PC-9 (cell line): Measurements from ENCODE around the gene MDFIC2.

ENCODE experiments used
- EZH2 ChIP-seq: fragments of 200-600 bp; sonication (generic); IDR thresholded peaks from 2 replicates; pipeline ENCODE4 v1.8.0; 2017; ENCODE audit warnings: antibody characterized with exemption, low read depth
- TF ChIP-seq, protein P1 (sequence below): fragments of 200-600 bp; sonication (generic); conservative IDR thresholded peaks from 2 replicates; pipeline ENCODE4 v1.6.1; 2017; ENCODE audit warnings: mixed run types, antibody characterized with exemption, mild to moderate bottlenecking, moderate library complexity

DNA sequence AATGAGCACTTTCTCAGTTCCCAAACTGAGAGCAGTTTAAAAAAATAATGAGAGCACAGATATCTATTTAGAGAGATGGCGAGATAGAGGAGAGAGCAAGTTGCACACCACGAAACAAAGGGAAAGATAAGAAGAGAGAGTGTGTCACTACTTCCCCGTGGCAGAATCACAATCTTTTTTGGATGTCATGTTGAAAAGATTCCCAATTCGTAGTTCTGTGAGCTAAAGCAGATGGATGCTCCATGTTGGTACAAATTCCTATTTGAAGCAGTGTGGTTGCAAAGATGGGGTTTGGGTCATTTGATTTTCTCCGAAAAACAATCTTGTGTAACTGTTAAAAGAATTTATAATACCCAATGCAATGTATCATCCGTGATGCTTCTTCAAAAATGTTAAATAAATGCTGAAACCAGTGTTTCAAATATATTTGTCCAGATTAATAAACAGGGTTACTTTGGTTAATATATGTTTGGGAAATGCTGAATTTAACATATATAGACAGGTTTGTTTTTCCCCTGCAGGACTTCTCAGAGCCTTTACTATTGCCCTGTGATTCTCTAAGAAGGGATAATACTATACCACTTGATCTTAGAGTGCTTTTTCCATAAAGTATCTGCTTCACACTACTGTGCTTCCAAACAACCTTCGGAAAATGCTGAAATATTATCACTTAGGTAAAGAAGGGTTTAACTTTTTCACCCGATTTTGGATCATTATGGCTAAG is 128.5 kb downstream of the MDFIC2 start:
- TF ChIP-seq EZH2: no peak
- TF ChIP-seq, protein P1, sequence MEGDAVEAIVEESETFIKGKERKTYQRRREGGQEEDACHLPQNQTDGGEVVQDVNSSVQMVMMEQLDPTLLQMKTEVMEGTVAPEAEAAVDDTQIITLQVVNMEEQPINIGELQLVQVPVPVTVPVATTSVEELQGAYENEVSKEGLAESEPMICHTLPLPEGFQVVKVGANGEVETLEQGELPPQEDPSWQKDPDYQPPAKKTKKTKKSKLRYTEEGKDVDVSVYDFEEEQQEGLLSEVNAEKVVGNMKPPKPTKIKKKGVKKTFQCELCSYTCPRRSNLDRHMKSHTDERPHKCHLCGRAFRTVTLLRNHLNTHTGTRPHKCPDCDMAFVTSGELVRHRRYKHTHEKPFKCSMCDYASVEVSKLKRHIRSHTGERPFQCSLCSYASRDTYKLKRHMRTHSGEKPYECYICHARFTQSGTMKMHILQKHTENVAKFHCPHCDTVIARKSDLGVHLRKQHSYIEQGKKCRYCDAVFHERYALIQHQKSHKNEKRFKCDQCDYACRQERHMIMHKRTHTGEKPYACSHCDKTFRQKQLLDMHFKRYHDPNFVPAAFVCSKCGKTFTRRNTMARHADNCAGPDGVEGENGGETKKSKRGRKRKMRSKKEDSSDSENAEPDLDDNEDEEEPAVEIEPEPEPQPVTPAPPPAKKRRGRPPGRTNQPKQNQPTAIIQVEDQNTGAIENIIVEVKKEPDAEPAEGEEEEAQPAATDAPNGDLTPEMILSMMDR: no peak
